K562 (cell line): Measurements from ENCODE around the gene SUMF2. TPM values are rescaled to one million over a fixed set of nuclear protein-coding genes. Genes with fewer than 3 reads are reported as not detected.

Experiments used
- ATAC-seq: fragments of 200-7000 bp; cut with Tn5 transposase; 3 replicates; pipeline ENCODE4 v1.9.1; 2020; ENCODE audit warnings: moderate library complexity
- BruUV-seq: library from RNA; stranded (reverse); fragments of 400-500 nt; replicated peaks from 2 replicates; lab custom pipeline; 2021; lab: Mats Ljungman, UMichigan
- CTCF ChIA-PET: fragments of 300-600 bp; formaldehyde crosslinking; extraction: SDS; loops from one replicate; lab custom pipeline; 2021; ENCODE audit warnings: low intra/inter-chr PET ratio; lab: Yijun Ruan, JAX
- POLR2A ChIA-PET: fragments of 300-600, 350-650 bp; sonication (Branson Sonifier 250); formaldehyde crosslinking; extraction: SDS; loops from one replicate; lab custom pipeline; 2021; ENCODE audit warnings: antibody characterized with exemption, inconsistent platforms; lab: Yijun Ruan, JAX
- DNase-seq, 4 experiments: peaks; one replicate each; pipeline versions ENCODE4 v3.0.0 to v3.0.0-alpha.2; 2011 to 2018; ENCODE audit warnings: low spot score in 3 of 4, mixed read lengths in 3 of 4; ENCODE audit errors: extremely low read depth in 1 of 4
- FAIRE-seq: peaks from 2 replicates; lab custom pipeline; 2011; peaks lifted over from hg19 to GRCh38; lab: Jason Lieb, UNC
- H2AFZ ChIP-seq: 2 replicates; pipeline ENCODE4 v1.6.0; 2011; ENCODE audit warnings: low read depth, low read length, control low read depth, inconsistent platforms
- H3K27ac ChIP-seq: fragments of 200-600 bp; 3 replicates; pipeline ENCODE4 v1.8.0; 2011; ENCODE audit warnings: low read depth, mild to moderate bottlenecking, control low read depth, inconsistent platforms, low read length, moderate library complexity, mixed read lengths; ENCODE audit errors: extremely low read depth
- H3K27me3 ChIP-seq, 2 experiments: fragments of 300-600 bp in 1 of 2; 2 replicates in 1 of 2; 3 replicates in 1 of 2; pipeline versions ENCODE4 v1.6.0 to v1.8.0; 2011; ENCODE audit warnings: inconsistent platforms in 2 of 2, low read length in 2 of 2, mild to moderate bottlenecking in 1 of 2, mixed read lengths in 1 of 2, moderate library complexity in 1 of 2; ENCODE audit not compliant: control insufficient read depth in 2 of 2, insufficient read depth in 2 of 2
- H3K36me3 ChIP-seq: fragments of 300-600 bp; 3 replicates; pipeline ENCODE4 v1.8.0; 2011; ENCODE audit warnings: mild to moderate bottlenecking, low read length, inconsistent platforms; ENCODE audit not compliant: control insufficient read depth, insufficient read depth
- H3K4me1 ChIP-seq, 2 experiments: fragments of 200-600 bp in 1 of 2; replicated peaks in 1 of 2; 2 replicates in 1 of 2; 3 replicates in 1 of 2; pipeline versions ENCODE4 v1.5.1 to v1.8.0; 2011; ENCODE audit warnings: inconsistent platforms in 2 of 2, low read length in 2 of 2, mild to moderate bottlenecking in 1 of 2, mixed read lengths in 1 of 2, moderate library complexity in 1 of 2; ENCODE audit not compliant: control insufficient read depth in 2 of 2, insufficient read depth in 2 of 2
- H3K4me2 ChIP-seq: 2 replicates; pipeline ENCODE4 v1.6.1; 2011; ENCODE audit warnings: low read length, control low read depth, inconsistent platforms, mixed read lengths; ENCODE audit not compliant: insufficient read depth
- H3K4me3 ChIP-seq: fragments of 200-600 bp; sonication (generic), shearing (Covaris generic); 2 replicates; pipeline ENCODE4 v1.5.1; 2016; ENCODE audit warnings: control low read depth, inconsistent platforms
- H3K79me2 ChIP-seq: fragments of 200-600 bp; 3 replicates; pipeline ENCODE4 v1.8.0; 2011; ENCODE audit warnings: low read length, inconsistent platforms; ENCODE audit not compliant: control insufficient read depth, insufficient read depth
- H3K9ac ChIP-seq, 2 experiments: 2 replicates each; pipeline versions ENCODE4 v1.6.0 to v1.6.1; 2011; ENCODE audit warnings: low read depth in 2 of 2, low read length in 2 of 2, control low read depth in 1 of 2, inconsistent platforms in 1 of 2, mild to moderate bottlenecking in 1 of 2, mixed read lengths in 1 of 2; ENCODE audit not compliant: insufficient read depth in 1 of 2
- H3K9me1 ChIP-seq: one replicate; pipeline ENCODE4 v1.6.0; 2011; ENCODE audit warnings: inconsistent platforms, mild to moderate bottlenecking, low read length, moderate library complexity; ENCODE audit not compliant: control insufficient read depth, insufficient read depth
- H3K9me3 ChIP-seq: replicated peaks from 2 replicates; pipeline ENCODE4 v1.5.1; 2011; ENCODE audit warnings: low read depth, low read length, inconsistent platforms; ENCODE audit not compliant: control insufficient read depth, insufficient read depth
- H4K20me1 ChIP-seq: replicated peaks from 2 replicates; pipeline ENCODE4 v1.6.1; 2011; ENCODE audit warnings: low read length, inconsistent platforms, mixed read lengths; ENCODE audit not compliant: control insufficient read depth, insufficient read depth
- ADNP ChIP-seq: fragments of 200-800 bp; sonication (Bioruptor generic); IDR thresholded peaks from 2 replicates; pipeline ENCODE4 v1.6.1; 2016; ENCODE audit warnings: missing genetic modification characterization, missing compliant biosample characterization
- CBX1 ChIP-seq: sonication (generic); IDR thresholded peaks from 2 replicates; pipeline ENCODE4 v1.6.1; 2016; ENCODE audit warnings: antibody characterized with exemption, low read depth, mild to moderate bottlenecking
- DACH1 ChIP-seq: fragments of 450-650 bp; IDR thresholded peaks from 2 replicates; pipeline ENCODE4 v1.6.1; 2018; ENCODE audit not compliant: partially characterized antibody
- HDAC3 ChIP-seq: fragments of 450-650 bp; IDR thresholded peaks from 2 replicates; pipeline ENCODE4 v1.6.1; 2018; ENCODE audit warnings: borderline replicate concordance, mild to moderate bottlenecking, moderate library complexity; ENCODE audit not compliant: partially characterized antibody
- NELFE ChIP-seq: IDR thresholded peaks from 2 replicates; pipeline ENCODE4 v1.6.1; 2011; ENCODE audit warnings: mild to moderate bottlenecking; ENCODE audit not compliant: insufficient read depth, insufficient read length
- SP2 ChIP-seq: IDR thresholded peaks from 2 replicates; pipeline ENCODE4 v1.6.1; 2011; ENCODE audit warnings: mild to moderate bottlenecking, low read depth, low read length, moderate library complexity; ENCODE audit not compliant: poor library complexity, severe bottlenecking; ENCODE audit errors: extremely low read depth
- U2AF1 ChIP-seq: fragments of 200-400 bp; formaldehyde crosslinking; optimal IDR thresholded peaks from 2 replicates; pipeline ENCODE3; 2017; ENCODE audit warnings: mild to moderate bottlenecking, low read depth, low read length, moderate library complexity
- WGBS: fragments of 100-300 bp; shearing (Covaris generic); methylation state at CpG from one replicate; pipeline ENCODE4 v1.1.6; 2016; ENCODE audit warnings: low coverage, mixed read lengths; ENCODE audit not compliant: insufficient coverage; ENCODE audit errors: missing lambda C conversion rate; 5-methylcytosine and 5-hydroxymethylcytosine counted together
- in situ Hi-C: fragments of 300-500 bp; cut with MboI; formaldehyde crosslinking; loops from 4 replicates; pipeline ENCODE4 v1.15.0; 2018; ENCODE audit warnings: inconsistent platforms, mixed read lengths
- intact Hi-C: fragments of 100-400 bp; cut with micrococcal nuclease; formaldehyde crosslinking; loops from 2 replicates; pipeline ENCODE4 v1.14.2; 2022
- polyA plus RNA-seq, 8 experiments: library from polyadenylated mRNA; depleted of rRNA in 4 of 8; stranded (reverse) in 5 of 8; unstranded in 3 of 8; fragments of >200 nt; fragmentation: Nextera tagmentation in 2 of 8; fragmentation: Illumina TruSeq in 1 of 8; extraction: Ambion mirVana in 2 of 8; extraction: Trizol in 1 of 8; gene quantifications; 2 replicates each; pipeline versions ENCODE4 v1.2.1 to v1.2.3, GENCODE V29; 2011 to 2014; ENCODE audit warnings: inconsistent platforms in 1 of 8, missing spikeins in 1 of 8
- total RNA-seq, 7 experiments: library from RNA; depleted of rRNA in 6 of 7; stranded (reverse); fragments of >200 nt in 6 of 7; fragmentation: Illumina TruSeq in 2 of 7; extraction: Trizol in 2 of 7; gene quantifications; 2 replicates each; pipeline versions ENCODE4 v1.2.1 to v1.2.3, GENCODE V29; 2011 to 2021; ENCODE audit warnings: low replicate concordance in 1 of 7
- TF ChIP-seq, protein P1 (sequence below), 2 experiments: fragments of 450-650 bp in 1 of 2; sonication (generic) in 1 of 2; formaldehyde crosslinking; conservative IDR thresholded peaks; 2 replicates each; pipeline versions ENCODE4 v1.4.0 to v1.8.1; 2020 to 2022; ENCODE audit warnings: mild to moderate bottlenecking in 1 of 2, missing genetic modification reagents in 1 of 2
- TF ChIP-seq, protein P2 (sequence below): fragments of 450-650 bp; IDR thresholded peaks from 2 replicates; pipeline ENCODE4 v1.6.1; 2017; ENCODE audit warnings: mild to moderate bottlenecking, moderate library complexity
- TF ChIP-seq, protein P3 (sequence below): fragments of 250-450 bp; sonication (Bioruptor Pico); IDR thresholded peaks from 2 replicates; pipeline ENCODE4 v1.4.0; 2020; ENCODE audit warnings: mild to moderate bottlenecking, moderate library complexity
- TF ChIP-seq, protein P4 (sequence below): fragments of 250-450 bp; sonication (Bioruptor Pico); IDR thresholded peaks from 2 replicates; pipeline ENCODE4 v1.5.0; 2020; ENCODE audit warnings: mild to moderate bottlenecking, borderline replicate concordance

SUMF2 gene
- total and polyA plus RNA-seq, 9 of the 15 experiments (the other 6 are each of a cell fraction or from before 2014, with no cell fraction given) = 39.0 to 113 (median 67.7) TPM

DNA sequence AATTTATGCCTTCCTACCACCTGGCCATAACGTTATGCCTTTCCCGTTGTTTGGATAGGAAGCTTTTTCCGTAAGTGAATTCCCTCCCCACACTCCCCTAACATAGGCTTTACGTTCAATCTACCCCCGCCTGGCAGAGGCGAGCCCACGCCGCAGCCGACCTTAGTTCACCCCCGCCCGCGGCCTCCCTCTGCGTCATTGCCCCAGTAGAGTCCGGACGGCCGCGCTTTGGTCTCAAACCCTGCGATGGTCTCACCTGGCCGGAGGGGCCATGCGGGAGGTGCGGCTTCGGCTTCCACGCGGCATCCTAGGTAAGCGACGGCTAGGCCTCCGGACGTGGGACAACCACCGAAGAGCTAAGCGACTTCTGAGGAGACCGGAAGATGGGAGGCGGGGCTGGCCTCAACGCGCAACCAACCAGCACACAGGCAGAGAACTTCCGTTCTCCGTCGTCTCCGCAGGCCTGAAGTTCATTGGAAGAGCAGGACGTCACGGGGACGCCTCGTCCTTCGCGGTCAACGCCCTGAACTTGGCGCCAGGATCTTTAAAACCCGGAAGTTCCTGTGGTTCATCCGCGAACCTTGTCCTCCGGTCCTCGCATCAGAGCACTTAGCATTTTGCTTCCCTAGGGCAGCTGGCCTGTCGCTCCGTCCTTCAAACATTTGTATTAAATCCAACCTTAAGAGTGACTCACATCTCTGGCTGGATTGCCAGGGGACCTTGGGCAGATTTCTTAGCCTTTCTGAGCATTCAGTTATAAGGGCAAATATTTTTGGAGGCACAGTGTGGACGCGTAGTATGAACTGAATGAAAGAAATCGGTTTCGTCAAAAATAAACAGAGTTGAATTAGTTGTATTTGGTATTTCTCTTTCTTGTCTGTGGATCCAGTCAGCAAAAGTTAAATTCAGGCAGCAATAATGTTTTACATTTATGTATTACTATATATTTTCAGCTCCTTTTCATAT, 42.3 kb downstream of the SUMF2 start, which contains the start of gene CHCHD2:
CHCHD2 (minus strand) TSS at position 369 of the 966 bp plus-strand sequence; CDS start at position 306, 63 bp downstream.
- peak; percentile 98 for FAIRE-seq
- Histone ChIP-seq H3K9me3 (peaks cover 12% of the 10 kb centered on the region), H4K20me1 (peaks cover 16% of the 10 kb centered on the region; the same call in 1 of the 2 replicates), H3K27ac (peak within 1 kb of the TSS; percentile 99), H3K4me2 (peak within 1 kb of the TSS; percentile 97), H2AFZ (peak within 1 kb of the TSS; percentile 92), H3K4me3 (peak within 1 kb of the TSS; percentile 84), H3K36me3 (peaks cover 44% of the 10 kb centered on the region), H3K9ac (peak within 1 kb of the TSS; percentile 90 to 99), H3K79me2 (peaks cover 40% of the 10 kb centered on the region), H3K4me1 (peaks cover 8 to 9% of the 10 kb centered on the region in 2 experiments; a peak in 4 of 5 replicates), H3K9me1 (no peaks in the 10 kb centered on the region), H3K27me3 (no peaks in the 10 kb centered on the region)
- ChIA-PET CTCF (no interaction called here), POLR2A (interaction anchor here (0.6 to 1.7 kb wide), 10 partner anchors 9 to 111 kb away, joined by 3 to 12 read pairs (median 4); partner anchors contain the start of genes CCT6A, PHKG1 and PSPH)
- intact Hi-C loops = no loop called here
- in situ Hi-C loops = no loop called here
- peak; percentile 92 to 99 (median 94) for DNase-seq
- BruUV-seq = TSS peak; percentile 99
- under 1% methylated on average over 49 of the region's 57 CpGs for WGBS
- peak; percentile 96 for ATAC-seq
- TF ChIP-seq SP2 (peak; percentile 79), DACH1 (no peak), NELFE (no peak), CBX1 (0 out of 2 replicates have a peak, but pooled peaks have one; percentile 46), ADNP (tag) (no peak), HDAC3 (no peak), U2AF1 (no peak)
- TF ChIP-seq, protein P1, sequence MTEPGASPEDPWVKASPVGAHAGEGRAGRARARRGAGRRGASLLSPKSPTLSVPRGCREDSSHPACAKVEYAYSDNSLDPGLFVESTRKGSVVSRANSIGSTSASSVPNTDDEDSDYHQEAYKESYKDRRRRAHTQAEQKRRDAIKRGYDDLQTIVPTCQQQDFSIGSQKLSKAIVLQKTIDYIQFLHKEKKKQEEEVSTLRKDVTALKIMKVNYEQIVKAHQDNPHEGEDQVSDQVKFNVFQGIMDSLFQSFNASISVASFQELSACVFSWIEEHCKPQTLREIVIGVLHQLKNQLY (CRISPR knock-in tag; conservative IDR thresholded peaks at IDR 0.05) = no peak
- TF ChIP-seq, protein P2, sequence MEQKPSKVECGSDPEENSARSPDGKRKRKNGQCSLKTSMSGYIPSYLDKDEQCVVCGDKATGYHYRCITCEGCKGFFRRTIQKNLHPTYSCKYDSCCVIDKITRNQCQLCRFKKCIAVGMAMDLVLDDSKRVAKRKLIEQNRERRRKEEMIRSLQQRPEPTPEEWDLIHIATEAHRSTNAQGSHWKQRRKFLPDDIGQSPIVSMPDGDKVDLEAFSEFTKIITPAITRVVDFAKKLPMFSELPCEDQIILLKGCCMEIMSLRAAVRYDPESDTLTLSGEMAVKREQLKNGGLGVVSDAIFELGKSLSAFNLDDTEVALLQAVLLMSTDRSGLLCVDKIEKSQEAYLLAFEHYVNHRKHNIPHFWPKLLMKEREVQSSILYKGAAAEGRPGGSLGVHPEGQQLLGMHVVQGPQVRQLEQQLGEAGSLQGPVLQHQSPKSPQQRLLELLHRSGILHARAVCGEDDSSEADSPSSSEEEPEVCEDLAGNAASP = no peak
- TF ChIP-seq, protein P3, sequence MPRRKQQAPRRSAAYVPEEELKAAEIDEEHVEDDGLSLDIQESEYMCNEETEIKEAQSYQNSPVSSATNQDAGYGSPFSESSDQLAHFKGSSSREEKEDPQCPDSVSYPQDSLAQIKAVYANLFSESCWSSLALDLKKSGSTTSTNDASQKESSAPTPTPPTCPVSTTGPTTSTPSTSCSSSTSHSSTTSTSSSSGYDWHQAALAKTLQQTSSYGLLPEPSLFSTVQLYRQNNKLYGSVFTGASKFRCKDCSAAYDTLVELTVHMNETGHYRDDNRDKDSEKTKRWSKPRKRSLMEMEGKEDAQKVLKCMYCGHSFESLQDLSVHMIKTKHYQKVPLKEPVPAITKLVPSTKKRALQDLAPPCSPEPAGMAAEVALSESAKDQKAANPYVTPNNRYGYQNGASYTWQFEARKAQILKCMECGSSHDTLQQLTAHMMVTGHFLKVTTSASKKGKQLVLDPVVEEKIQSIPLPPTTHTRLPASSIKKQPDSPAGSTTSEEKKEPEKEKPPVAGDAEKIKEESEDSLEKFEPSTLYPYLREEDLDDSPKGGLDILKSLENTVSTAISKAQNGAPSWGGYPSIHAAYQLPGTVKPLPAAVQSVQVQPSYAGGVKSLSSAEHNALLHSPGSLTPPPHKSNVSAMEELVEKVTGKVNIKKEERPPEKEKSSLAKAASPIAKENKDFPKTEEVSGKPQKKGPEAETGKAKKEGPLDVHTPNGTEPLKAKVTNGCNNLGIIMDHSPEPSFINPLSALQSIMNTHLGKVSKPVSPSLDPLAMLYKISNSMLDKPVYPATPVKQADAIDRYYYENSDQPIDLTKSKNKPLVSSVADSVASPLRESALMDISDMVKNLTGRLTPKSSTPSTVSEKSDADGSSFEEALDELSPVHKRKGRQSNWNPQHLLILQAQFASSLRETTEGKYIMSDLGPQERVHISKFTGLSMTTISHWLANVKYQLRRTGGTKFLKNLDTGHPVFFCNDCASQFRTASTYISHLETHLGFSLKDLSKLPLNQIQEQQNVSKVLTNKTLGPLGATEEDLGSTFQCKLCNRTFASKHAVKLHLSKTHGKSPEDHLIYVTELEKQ (CRISPR knock-in tag) = no peak
- TF ChIP-seq, protein P4, sequence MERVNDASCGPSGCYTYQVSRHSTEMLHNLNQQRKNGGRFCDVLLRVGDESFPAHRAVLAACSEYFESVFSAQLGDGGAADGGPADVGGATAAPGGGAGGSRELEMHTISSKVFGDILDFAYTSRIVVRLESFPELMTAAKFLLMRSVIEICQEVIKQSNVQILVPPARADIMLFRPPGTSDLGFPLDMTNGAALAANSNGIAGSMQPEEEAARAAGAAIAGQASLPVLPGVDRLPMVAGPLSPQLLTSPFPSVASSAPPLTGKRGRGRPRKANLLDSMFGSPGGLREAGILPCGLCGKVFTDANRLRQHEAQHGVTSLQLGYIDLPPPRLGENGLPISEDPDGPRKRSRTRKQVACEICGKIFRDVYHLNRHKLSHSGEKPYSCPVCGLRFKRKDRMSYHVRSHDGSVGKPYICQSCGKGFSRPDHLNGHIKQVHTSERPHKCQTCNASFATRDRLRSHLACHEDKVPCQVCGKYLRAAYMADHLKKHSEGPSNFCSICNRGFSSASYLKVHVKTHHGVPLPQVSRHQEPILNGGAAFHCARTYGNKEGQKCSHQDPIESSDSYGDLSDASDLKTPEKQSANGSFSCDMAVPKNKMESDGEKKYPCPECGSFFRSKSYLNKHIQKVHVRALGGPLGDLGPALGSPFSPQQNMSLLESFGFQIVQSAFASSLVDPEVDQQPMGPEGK (CRISPR knock-in tag) = no peak
